HEK293T (cell line): Measurements from ENCODE around the gene SCN3B.

Experiments used
- CTCF ChIA-PET: fragments of 350-600 bp; formaldehyde crosslinking; extraction: SDS; loops from one replicate; lab custom pipeline; 2021; ENCODE audit warnings: antibody characterized with exemption, inconsistent platforms; lab: Yijun Ruan, JAX
- POLR2A ChIA-PET: fragments of 350-600 bp; formaldehyde crosslinking; extraction: SDS; loops from one replicate; lab custom pipeline; 2020; ENCODE audit warnings: antibody characterized with exemption, inconsistent platforms; lab: Yijun Ruan, JAX
- DNase-seq: peaks from one replicate; pipeline ENCODE4 v3.0.0; 2012; ENCODE audit warnings: mixed read lengths; ENCODE audit errors: extremely low spot score
- ARNT ChIP-seq: fragments of 450-650 bp; IDR thresholded peaks from 2 replicates; pipeline ENCODE4 v1.6.1; 2017; ENCODE audit warnings: mild to moderate bottlenecking
- BHLHE40 ChIP-seq: fragments of 450-650 bp; IDR thresholded peaks from 2 replicates; pipeline ENCODE4 v1.6.1; 2016; ENCODE audit warnings: mild to moderate bottlenecking, moderate library complexity, borderline replicate concordance
- CTBP1 ChIP-seq: fragments of 450-650 bp; IDR thresholded peaks from 2 replicates; pipeline ENCODE4 v1.6.1; 2016; ENCODE audit warnings: borderline replicate concordance
- ELF4 ChIP-seq: fragments of 450-650 bp; IDR thresholded peaks from 2 replicates; pipeline ENCODE4 v1.6.1; 2017; ENCODE audit warnings: antibody characterized with exemption
- FOXA1 ChIP-seq: fragments of 450-650 bp; IDR thresholded peaks from 2 replicates; pipeline ENCODE4 v1.6.1; 2016; ENCODE audit warnings: mild to moderate bottlenecking
- FOXK2 ChIP-seq: fragments of 450-650 bp; IDR thresholded peaks from 2 replicates; pipeline ENCODE4 v1.6.1; 2016; ENCODE audit warnings: mild to moderate bottlenecking
- FOXM1 ChIP-seq: fragments of 450-650 bp; IDR thresholded peaks from 2 replicates; pipeline ENCODE4 v1.6.1; 2017; ENCODE audit warnings: mild to moderate bottlenecking, borderline replicate concordance
- HDGF ChIP-seq: fragments of 450-650 bp; IDR thresholded peaks from 2 replicates; pipeline ENCODE4 v1.6.1; 2017; ENCODE audit warnings: antibody characterized with exemption, borderline replicate concordance
- L3MBTL2 ChIP-seq: fragments of 450-650 bp; conservative IDR thresholded peaks from 2 replicates; pipeline ENCODE4 v1.6.1; 2016; ENCODE audit warnings: mild to moderate bottlenecking
- LEF1 ChIP-seq: fragments of 450-650 bp; IDR thresholded peaks from 2 replicates; pipeline ENCODE4 v1.6.1; 2017; ENCODE audit warnings: mild to moderate bottlenecking, borderline replicate concordance
- NFRKB ChIP-seq: fragments of 450-650 bp; IDR thresholded peaks from 2 replicates; pipeline ENCODE4 v1.6.1; 2016; ENCODE audit warnings: mild to moderate bottlenecking, moderate library complexity
- PKNOX1 ChIP-seq: fragments of 450-650 bp; IDR thresholded peaks from 2 replicates; pipeline ENCODE4 v1.6.1; 2016
- SP1 ChIP-seq: fragments of 450-650 bp; IDR thresholded peaks from 2 replicates; pipeline ENCODE4 v1.6.1; 2017
- SUZ12 ChIP-seq: fragments of 450-650 bp; IDR thresholded peaks from 2 replicates; pipeline ENCODE4 v1.6.1; 2016; ENCODE audit warnings: mild to moderate bottlenecking
- TARDBP ChIP-seq: fragments of 450-650 bp; IDR thresholded peaks from 2 replicates; pipeline ENCODE4 v1.6.1; 2016
- ZNF384 ChIP-seq: fragments of 450-650 bp; IDR thresholded peaks from 2 replicates; pipeline ENCODE4 v1.6.1; 2016

SCN3B gene

GRCh38 chr11:123694551-123694950 is 40.1 kb upstream of the SCN3B start:
- no peak for TF ChIP-seq ELF4
- no peak for TF ChIP-seq FOXM1
- TF ChIP-seq ARNT: no peak
- no peak for TF ChIP-seq LEF1
- no peak for TF ChIP-seq BHLHE40
- no peak for TF ChIP-seq L3MBTL2
- no peak for TF ChIP-seq FOXK2
- TF ChIP-seq PKNOX1: no peak
- TF ChIP-seq ZNF384: no peak
- no peak for TF ChIP-seq NFRKB
- no peak for TF ChIP-seq SUZ12
- TF ChIP-seq CTBP1: no peak
- no peak for TF ChIP-seq HDGF
- TF ChIP-seq TARDBP: no peak
- TF ChIP-seq FOXA1: no peak
- TF ChIP-seq SP1: no peak
- DNase-seq: no peak
- ChIA-PET CTCF (no interaction called here), POLR2A (no interaction called here)

GRCh38 chr11:123692961-123693360 is 38.5 kb upstream of the SCN3B start:
- ChIA-PET CTCF (no interaction called here), POLR2A (no interaction called here)
- TF ChIP-seq HDGF: no peak
- no peak for TF ChIP-seq PKNOX1
- no peak for TF ChIP-seq SUZ12
- no peak for TF ChIP-seq ZNF384
- TF ChIP-seq SP1: no peak
- no peak for DNase-seq

DNA sequence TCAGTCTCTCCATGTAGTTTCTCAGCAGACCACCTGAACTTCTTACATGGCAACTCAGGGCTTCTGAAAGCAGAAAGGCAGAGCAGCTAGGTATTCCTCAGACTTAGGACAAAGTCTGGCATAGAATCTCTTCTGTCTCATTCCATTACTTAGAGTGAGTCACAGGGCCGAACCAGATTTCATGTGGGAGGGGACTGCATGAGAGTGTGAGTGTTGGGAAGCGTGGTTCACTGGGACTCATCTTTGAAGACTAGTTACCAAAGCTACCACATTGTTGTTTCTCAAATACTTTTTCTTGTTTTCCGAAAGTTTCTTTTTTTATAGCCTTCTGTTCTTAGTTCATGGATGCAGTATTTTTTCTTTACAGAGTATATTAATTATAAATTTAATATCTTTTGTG is 36.1 kb upstream of the SCN3B start:
- ChIA-PET POLR2A (no interaction called here), CTCF (no interaction called here)
- TF ChIP-seq CTBP1 (no peak), LEF1 (no peak), FOXM1 (no peak), ZNF384 (no peak), ARNT (no peak), FOXK2 (no peak), HDGF (no peak), SUZ12 (no peak), L3MBTL2 (no peak), TARDBP (no peak), NFRKB (no peak), FOXA1 (no peak)
- no peak for DNase-seq

- no peak for DNase-seq
- TF ChIP-seq HDGF: no peak
- no peak for TF ChIP-seq CTBP1
- no peak for TF ChIP-seq PKNOX1
- no peak for TF ChIP-seq LEF1
- TF ChIP-seq FOXA1: no peak
- TF ChIP-seq NFRKB: no peak
- TF ChIP-seq ARNT: no peak
- TF ChIP-seq L3MBTL2: no peak
- no peak for TF ChIP-seq FOXK2
- no peak for TF ChIP-seq FOXM1
- TF ChIP-seq SUZ12: no peak
- TF ChIP-seq ZNF384: no peak
- no peak for TF ChIP-seq SP1
- no peak for TF ChIP-seq TARDBP
- no peak for TF ChIP-seq ELF4
- no peak for TF ChIP-seq BHLHE40
- ChIA-PET POLR2A (no interaction called here), CTCF (no interaction called here)
Measured at GRCh38 chr11:123684601-123685000, 30.2 kb upstream of the SCN3B start.

- TF ChIP-seq ARNT: no peak
- no peak for TF ChIP-seq FOXA1
- TF ChIP-seq ZNF384: no peak
- no peak for TF ChIP-seq CTBP1
- no peak for TF ChIP-seq NFRKB
- TF ChIP-seq FOXK2: no peak
- TF ChIP-seq SP1: no peak
- TF ChIP-seq LEF1: no peak
- no peak for TF ChIP-seq TARDBP
- TF ChIP-seq SUZ12: no peak
- TF ChIP-seq PKNOX1: no peak
- no peak for TF ChIP-seq BHLHE40
- POLR2A ChIA-PET: no interaction called here
- CTCF ChIA-PET: interaction anchor here (0.6 kb wide), 1 partner anchor 103 kb away, joined by 3 read pairs; no protein-coding TSS in a partner anchor
- no peak for DNase-seq
Measured at GRCh38 chr11:123683428-123684170, 29.2 kb upstream of the SCN3B start.
